Measurements from ENCODE around the gene SAFB. TPM values are rescaled to one million over a fixed set of nuclear protein-coding genes. Genes with fewer than 3 reads are reported as not detected.

Gene SAFB
- total RNA-seq, 1 donor from 2014 or later: 65.1 TPM

DNA sequence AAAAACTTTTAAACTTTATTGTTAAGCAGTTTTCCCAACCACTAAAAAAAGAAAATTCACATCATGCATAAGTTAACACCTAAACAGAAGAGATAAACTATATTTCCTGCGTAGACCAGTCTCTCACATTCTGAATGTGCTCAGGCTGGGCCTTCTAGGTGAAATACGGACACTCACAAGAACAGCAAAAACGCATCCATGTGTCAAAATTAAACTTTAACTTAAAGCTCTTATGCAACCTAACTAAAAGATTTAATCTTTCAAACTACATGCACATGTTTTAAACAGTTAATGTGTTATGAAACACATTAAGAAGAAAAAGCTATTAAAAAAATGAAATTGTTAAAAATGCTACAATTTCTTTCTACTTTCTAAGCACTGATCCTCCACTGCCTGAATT, 2.9 kb upstream of the SAFB start:
- Histone ChIP-seq H3K4me3 (ENCODE audit: insufficient read depth, low read depth, low read length) (no peak overlapping the region), H4K20me1 (ENCODE audit: insufficient read depth, low read length) (peaks cover 81% of the 10 kb centered on the region), H3K36me3 (ENCODE audit: insufficient read depth, low read length) (peaks cover 29% of the 10 kb centered on the region), H3K79me2 (ENCODE audit: insufficient read depth, low read length) (peaks cover 81% of the 10 kb centered on the region), H2AFZ (ENCODE audit: low read depth, low read length) (no peak overlapping the region), H3K4me1 (ENCODE audit: insufficient read depth, low read length) (peaks cover 26% of the 10 kb centered on the region), H3K27ac (ENCODE audit: low read depth, low read length) (no peak overlapping the region), H3K4me2 (ENCODE audit: low read length) (no peak overlapping the region), H3K9ac (ENCODE audit: low read length) (no peak overlapping the region), H3K27me3 (ENCODE audit: insufficient read depth, low read length) (no peaks in the 10 kb centered on the region), H3K9me3 (ENCODE audit: insufficient read depth, low read depth, low read length) (no peaks in the 10 kb centered on the region)
- Mint-ChIP-seq H3K9me3 (ENCODE audit: unreplicated experiment) (no peaks in the 10 kb centered on the region), H3K4me1 (ENCODE audit: low read depth, unreplicated experiment) (peaks cover 7% of the 10 kb centered on the region), H3K36me3 (ENCODE audit: low read depth, unreplicated experiment) (peaks cover 6% of the 10 kb centered on the region), H3K4me3 (ENCODE audit: unreplicated experiment) (peak overlapping the region; percentile 12), H3K27me3 (ENCODE audit: low read depth, unreplicated experiment) (no peaks in the 10 kb centered on the region), H3K27ac (ENCODE audit: unreplicated experiment) (no peak overlapping the region)
- no peak for DNase-seq (ENCODE audit: low read depth)
- TF ChIP-seq, protein P1, sequence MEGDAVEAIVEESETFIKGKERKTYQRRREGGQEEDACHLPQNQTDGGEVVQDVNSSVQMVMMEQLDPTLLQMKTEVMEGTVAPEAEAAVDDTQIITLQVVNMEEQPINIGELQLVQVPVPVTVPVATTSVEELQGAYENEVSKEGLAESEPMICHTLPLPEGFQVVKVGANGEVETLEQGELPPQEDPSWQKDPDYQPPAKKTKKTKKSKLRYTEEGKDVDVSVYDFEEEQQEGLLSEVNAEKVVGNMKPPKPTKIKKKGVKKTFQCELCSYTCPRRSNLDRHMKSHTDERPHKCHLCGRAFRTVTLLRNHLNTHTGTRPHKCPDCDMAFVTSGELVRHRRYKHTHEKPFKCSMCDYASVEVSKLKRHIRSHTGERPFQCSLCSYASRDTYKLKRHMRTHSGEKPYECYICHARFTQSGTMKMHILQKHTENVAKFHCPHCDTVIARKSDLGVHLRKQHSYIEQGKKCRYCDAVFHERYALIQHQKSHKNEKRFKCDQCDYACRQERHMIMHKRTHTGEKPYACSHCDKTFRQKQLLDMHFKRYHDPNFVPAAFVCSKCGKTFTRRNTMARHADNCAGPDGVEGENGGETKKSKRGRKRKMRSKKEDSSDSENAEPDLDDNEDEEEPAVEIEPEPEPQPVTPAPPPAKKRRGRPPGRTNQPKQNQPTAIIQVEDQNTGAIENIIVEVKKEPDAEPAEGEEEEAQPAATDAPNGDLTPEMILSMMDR (IDR thresholded peaks at IDR 0.05; ENCODE audit: insufficient read depth, low read depth, low read length): no peak
- no peak for TF ChIP-seq EZH2 (IDR thresholded peaks at IDR 0.05; ENCODE audit: insufficient read depth, low read length)
- FAIRE-seq: no peak

DNA sequence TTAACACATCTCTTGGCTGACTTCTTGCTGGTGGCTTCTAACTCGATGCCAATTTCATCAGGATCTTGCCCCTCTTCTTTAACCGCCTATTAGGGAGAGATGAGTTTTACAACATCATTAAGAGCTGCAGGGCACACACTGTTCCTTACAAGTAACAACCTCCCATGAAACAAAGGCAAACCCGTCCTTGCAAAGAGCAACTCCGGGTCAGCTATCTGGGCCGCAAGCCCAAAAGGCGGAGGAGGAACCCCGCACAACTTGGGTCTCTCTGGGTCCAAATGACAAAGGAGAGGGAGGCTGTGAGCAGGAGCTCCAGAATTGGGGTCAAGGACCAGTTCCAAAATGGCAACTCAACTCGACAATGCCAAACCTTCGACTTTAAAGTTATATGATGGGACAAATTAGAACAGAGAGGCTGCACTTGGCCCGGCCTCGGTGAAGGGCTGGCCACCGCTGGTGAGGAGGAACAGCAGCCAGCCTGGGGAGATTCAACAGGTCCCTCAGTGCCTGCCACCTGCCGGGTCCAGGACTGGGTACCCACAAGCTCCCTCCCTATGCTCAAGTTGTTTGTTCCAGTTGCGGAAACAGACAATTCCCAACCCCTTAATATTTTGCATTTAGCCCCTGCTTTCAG, 1.5 kb upstream of the SAFB start:
- Mint-ChIP-seq H3K27ac (ENCODE audit: unreplicated experiment) (peak overlapping the region; percentile 90), H3K27me3 (ENCODE audit: low read depth, unreplicated experiment) (no peaks in the 10 kb centered on the region), H3K4me3 (ENCODE audit: unreplicated experiment) (peak overlapping the region; percentile 98), H3K9me3 (ENCODE audit: unreplicated experiment) (no peaks in the 10 kb centered on the region), H3K4me1 (ENCODE audit: low read depth, unreplicated experiment) (peaks cover 14% of the 10 kb centered on the region), H3K36me3 (ENCODE audit: low read depth, unreplicated experiment) (peaks cover 11% of the 10 kb centered on the region)
- no peaks in the 10 kb centered on the region for H3K9me3 ChIP-seq (ENCODE audit: insufficient read depth, low read depth, low read length)
- H3K27me3 ChIP-seq (ENCODE audit: insufficient read depth, low read length): no peaks in the 10 kb centered on the region
- H3K4me1 ChIP-seq (ENCODE audit: insufficient read depth, low read length): peaks cover 30% of the 10 kb centered on the region
- H3K4me3 ChIP-seq (ENCODE audit: insufficient read depth, low read depth, low read length): peak overlapping the region; percentile 94
- H3K4me2 ChIP-seq (ENCODE audit: low read length): peak overlapping the region; percentile 86
- peaks cover 96% of the 10 kb centered on the region for H3K79me2 ChIP-seq (ENCODE audit: insufficient read depth, low read length)
- H2AFZ ChIP-seq (ENCODE audit: low read depth, low read length): no peak overlapping the region
- FAIRE-seq (no peak), DNase-seq (ENCODE audit: low read depth) (no peak)
- H4K20me1 ChIP-seq (ENCODE audit: insufficient read depth, low read length): peaks cover 84% of the 10 kb centered on the region
- no peak overlapping the region for H3K27ac ChIP-seq (ENCODE audit: low read depth, low read length)
- peaks cover 42% of the 10 kb centered on the region for H3K36me3 ChIP-seq (ENCODE audit: insufficient read depth, low read length)
- peak overlapping the region; percentile 98 for H3K9ac ChIP-seq (ENCODE audit: low read length)
- TF ChIP-seq, protein P1 (IDR thresholded peaks at IDR 0.05; ENCODE audit: insufficient read depth, low read depth, low read length): no peak
- no peak for TF ChIP-seq EZH2 (IDR thresholded peaks at IDR 0.05; ENCODE audit: insufficient read depth, low read length)

DNA sequence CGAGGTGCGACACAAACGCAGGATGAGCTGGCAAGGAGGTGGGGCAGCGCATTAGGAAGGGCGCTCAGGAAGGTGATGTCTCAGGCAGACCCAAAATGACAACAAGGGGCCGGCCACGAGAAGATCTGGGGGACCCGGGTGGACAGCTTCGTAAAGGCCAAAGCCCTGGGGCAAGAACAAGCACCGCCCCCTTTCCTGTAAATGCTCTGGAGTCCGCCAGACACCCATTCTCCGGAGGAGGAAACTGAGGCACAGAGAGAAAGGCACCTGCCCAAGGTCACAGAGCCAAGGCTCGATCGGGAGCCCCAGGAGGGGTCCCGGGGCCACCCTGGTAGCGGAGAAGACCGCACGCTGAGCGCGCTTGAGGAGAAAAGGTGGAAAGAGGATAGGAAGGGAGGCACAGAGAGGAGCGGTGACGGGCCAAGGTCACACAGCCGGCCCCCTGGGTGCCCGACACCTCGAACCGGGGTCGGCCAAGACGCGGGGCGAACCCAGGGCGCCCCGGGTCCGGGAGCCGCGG, 878 bp upstream of the SAFB start:
- peaks cover 30% of the 10 kb centered on the region for H3K4me1 ChIP-seq (ENCODE audit: insufficient read depth, low read length)
- no peak for FAIRE-seq
- H3K4me3 ChIP-seq (ENCODE audit: insufficient read depth, low read depth, low read length): peak overlapping the region; percentile 94
- peak overlapping the region; percentile 97 for H2AFZ ChIP-seq (ENCODE audit: low read depth, low read length)
- peaks cover 14% of the 10 kb centered on the region for H3K36me3 Mint-ChIP-seq (ENCODE audit: low read depth, unreplicated experiment)
- no peak for TF ChIP-seq EZH2 (IDR thresholded peaks at IDR 0.05; ENCODE audit: insufficient read depth, low read length)
- TF ChIP-seq, protein P1 (IDR thresholded peaks at IDR 0.05; ENCODE audit: insufficient read depth, low read depth, low read length): no peak
- peaks cover 84% of the 10 kb centered on the region for H4K20me1 ChIP-seq (ENCODE audit: insufficient read depth, low read length)
- peaks cover 98% of the 10 kb centered on the region for H3K79me2 ChIP-seq (ENCODE audit: insufficient read depth, low read length)
- no peak for DNase-seq (ENCODE audit: low read depth)
- peak overlapping the region; percentile 79 for H3K27ac ChIP-seq (ENCODE audit: low read depth, low read length)
- no peaks in the 10 kb centered on the region for H3K9me3 Mint-ChIP-seq (ENCODE audit: unreplicated experiment)
- peak overlapping the region; percentile 98 for H3K9ac ChIP-seq (ENCODE audit: low read length)
- H3K4me1 Mint-ChIP-seq (ENCODE audit: low read depth, unreplicated experiment): peaks cover 14% of the 10 kb centered on the region
- peak overlapping the region; percentile 98 for H3K4me3 Mint-ChIP-seq (ENCODE audit: unreplicated experiment)
- peaks cover 46% of the 10 kb centered on the region for H3K36me3 ChIP-seq (ENCODE audit: insufficient read depth, low read length)
- H3K27ac Mint-ChIP-seq (ENCODE audit: unreplicated experiment): peak overlapping the region; percentile 90
- H3K9me3 ChIP-seq (ENCODE audit: insufficient read depth, low read depth, low read length): no peaks in the 10 kb centered on the region
- no peaks in the 10 kb centered on the region for H3K27me3 ChIP-seq (ENCODE audit: insufficient read depth, low read length)
- H3K27me3 Mint-ChIP-seq (ENCODE audit: low read depth, unreplicated experiment): no peaks in the 10 kb centered on the region
- H3K4me2 ChIP-seq (ENCODE audit: low read length): peak overlapping the region; percentile 86

Measured in astrocyte (in vitro differentiated cells and primary cell).